Esophagus squamous epithelium (tissue), 4 donors: ENCODE measurements around the gene FAM114A1.

Source experiments
- POLR2A ChIP-seq, 4 donors: fragments of 450-650 bp; IDR thresholded peaks; one replicate each; pipeline ENCODE4 v1.6.1; 2017; ENCODE audit warnings: antibody characterized with exemption in 4 of 4, mild to moderate bottlenecking in 4 of 4, moderate library complexity in 3 of 4
- TF ChIP-seq, protein P1 (sequence below), 6 experiments: fragments of 450-650 bp in 4 of 6; fragments of 200-600 bp in 2 of 6; sonication (generic) in 2 of 6; IDR thresholded peaks; one replicate each; pipeline ENCODE4 v1.5.1; 2016 to 2019; ENCODE audit warnings: antibody characterized with exemption in 6 of 6, mild to moderate bottlenecking in 4 of 6, moderate library complexity in 4 of 6

- TF ChIP-seq, protein P1, sequence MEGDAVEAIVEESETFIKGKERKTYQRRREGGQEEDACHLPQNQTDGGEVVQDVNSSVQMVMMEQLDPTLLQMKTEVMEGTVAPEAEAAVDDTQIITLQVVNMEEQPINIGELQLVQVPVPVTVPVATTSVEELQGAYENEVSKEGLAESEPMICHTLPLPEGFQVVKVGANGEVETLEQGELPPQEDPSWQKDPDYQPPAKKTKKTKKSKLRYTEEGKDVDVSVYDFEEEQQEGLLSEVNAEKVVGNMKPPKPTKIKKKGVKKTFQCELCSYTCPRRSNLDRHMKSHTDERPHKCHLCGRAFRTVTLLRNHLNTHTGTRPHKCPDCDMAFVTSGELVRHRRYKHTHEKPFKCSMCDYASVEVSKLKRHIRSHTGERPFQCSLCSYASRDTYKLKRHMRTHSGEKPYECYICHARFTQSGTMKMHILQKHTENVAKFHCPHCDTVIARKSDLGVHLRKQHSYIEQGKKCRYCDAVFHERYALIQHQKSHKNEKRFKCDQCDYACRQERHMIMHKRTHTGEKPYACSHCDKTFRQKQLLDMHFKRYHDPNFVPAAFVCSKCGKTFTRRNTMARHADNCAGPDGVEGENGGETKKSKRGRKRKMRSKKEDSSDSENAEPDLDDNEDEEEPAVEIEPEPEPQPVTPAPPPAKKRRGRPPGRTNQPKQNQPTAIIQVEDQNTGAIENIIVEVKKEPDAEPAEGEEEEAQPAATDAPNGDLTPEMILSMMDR (IDR thresholded peaks at IDR 0.05) = no peak
- no peak for TF ChIP-seq POLR2A (IDR thresholded peaks at IDR 0.05)
Measured at GRCh38 chr4:38930707-38931106, 63.1 kb downstream of the FAM114A1 start.
